Measurements from ENCODE around the gene TRNAU1AP. TPM values are rescaled to one million over a fixed set of nuclear protein-coding genes. Genes with fewer than 3 reads are reported as not detected.

Gene TRNAU1AP
- total and polyA plus RNA-seq, 2 of the 13 experiments (the other 11 are each of a cell fraction or from before 2014, with no cell fraction given) = 29.0 to 42.9 TPM

DNA sequence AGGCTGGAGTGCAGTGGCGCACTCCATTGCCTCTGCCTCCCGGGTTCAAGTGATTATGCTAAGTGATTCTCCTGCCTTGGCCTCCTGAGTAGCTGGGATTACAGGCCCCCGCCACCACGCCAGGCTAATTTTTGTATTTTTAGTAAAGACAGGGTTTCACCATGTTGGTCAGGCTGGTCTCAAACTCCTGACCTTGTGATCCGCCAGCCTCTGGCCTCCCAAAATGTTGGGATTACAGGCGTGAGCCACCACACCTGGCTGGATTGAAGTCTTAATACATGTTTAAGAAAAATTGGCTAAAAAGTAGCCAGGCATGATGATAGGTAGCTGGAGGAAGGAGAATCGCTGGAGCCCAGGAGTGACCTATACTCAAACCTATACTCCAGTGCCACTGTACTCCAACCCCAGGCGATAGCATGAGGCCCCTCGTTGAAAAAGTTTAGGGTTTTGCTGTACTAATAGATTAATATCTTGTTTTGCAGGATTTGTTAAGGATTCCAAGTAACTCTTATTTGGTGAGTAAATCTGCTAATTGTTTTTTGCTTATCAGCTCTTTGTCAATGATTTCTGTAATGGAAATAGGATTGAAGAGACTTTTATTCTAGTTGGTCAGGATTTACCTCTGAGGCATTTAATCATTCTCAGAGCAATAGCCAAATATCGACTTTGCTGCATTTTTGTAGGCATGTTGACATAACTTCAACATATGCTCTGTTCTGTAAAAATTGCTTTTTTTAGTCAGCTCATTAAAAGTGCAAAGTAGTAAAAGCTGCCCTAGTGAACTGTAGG, 45.0 kb upstream of the TRNAU1AP start:
- H3K4me3 ChIP-seq (replicated peaks in 1 of 3; ENCODE audit: insufficient read depth in 1 of 3, low read depth in 2 of 3, low read length in 3 of 3) = peak overlapping the region; percentile 95 to 97 (median 96)
- peaks cover 50% of the 10 kb centered on the region for H3K4me1 ChIP-seq (ENCODE audit: insufficient read depth, low read length)
- FAIRE-seq = no peak
- H3K27ac ChIP-seq (ENCODE audit: extremely low read length, insufficient read depth, low read length) = peak overlapping the region; percentile 86
- peaks cover 41% of the 10 kb centered on the region for H4K20me1 ChIP-seq (ENCODE audit: insufficient read depth, low read length)
- no peak overlapping the region for H2AFZ ChIP-seq (ENCODE audit: low read length)
- no peaks in the 10 kb centered on the region for H3K9me3 ChIP-seq (ENCODE audit: low read length)
- peaks cover 49% of the 10 kb centered on the region for H3K79me2 ChIP-seq (ENCODE audit: insufficient read depth, low read length)
- H3K27me3 ChIP-seq (ENCODE audit: control insufficient read depth in 1 of 2, insufficient read depth in 2 of 2, low read length in 2 of 2) = no peaks in the 10 kb centered on the region; a peak in 1 of 5 replicates
- no peak for ATAC-seq
- BruUV-seq (replicated peaks) = no TSS peak
- peaks cover 11 to 52% of the 10 kb centered on the region in 2 experiments for H3K36me3 ChIP-seq (replicated peaks in 1 of 2; ENCODE audit: control insufficient read depth in 1 of 2, insufficient read depth in 2 of 2, low read length in 2 of 2)
- CTCF ChIA-PET (ENCODE audit: low intra/inter-chr PET ratio, low total read pairs) = no interaction called here
- intact Hi-C loops (cut with micrococcal nuclease; ENCODE audit: unreplicated experiment) (no loop called here), in situ Hi-C loops (cut with HindIII; ENCODE audit: extremely low pct_ligation_motif_present, low pct_unique_long_range_greater_than_20kb) (no loop called here)
- DNase-seq (ENCODE audit: low spot score) = no peak
- peak overlapping the region; percentile 88 for H3K4me2 ChIP-seq (ENCODE audit: low read depth, low read length)
- WGBS (ENCODE audit: low lambda C conversion rate) = under 1% methylated on average over 10 of the region's 10 CpGs
- POLR2A ChIA-PET = interaction anchor here (0.6 to 5.8 kb wide), 16 partner anchors 11 to 377 kb away, joined by 3 to 62 read pairs (median 3); partner anchors contain the start of genes GMEB1, RAB42, RNU11 and TAF12
- peak overlapping the region; percentile 99 for H3K9ac ChIP-seq (ENCODE audit: insufficient read depth, low read depth, low read length)
- TF ChIP-seq ZNF460 (CRISPR knock-in tag; IDR thresholded peaks at IDR 0.05; ENCODE audit: borderline replicate concordance) (peak; percentile 57; the same call in 1 of the 2 replicates), TAF1 (CRISPR knock-in tag; IDR thresholded peaks at IDR 0.05) (0 out of 2 replicates have a peak, but pooled peaks have one; percentile 16), ZNF816 (CRISPR knock-in tag; IDR thresholded peaks at IDR 0.05; ENCODE audit: borderline replicate concordance) (0 out of 2 replicates have a peak, but pooled peaks have one; percentile 35), TEAD3 (CRISPR knock-in tag; optimal IDR thresholded peaks at IDR 0.05; ENCODE audit: borderline replicate concordance) (no peak), MBNL3 (CRISPR knock-in tag; conservative IDR thresholded peaks at IDR 0.05) (no peak), ZNF772 (CRISPR knock-in tag; IDR thresholded peaks at IDR 0.05) (0 out of 2 replicates have a peak, but pooled peaks have one; percentile 25), ZFP36L1 (CRISPR knock-in tag; IDR thresholded peaks at IDR 0.05) (no peak), PHF8 (CRISPR knock-in tag; IDR thresholded peaks at IDR 0.05) (0 out of 2 replicates have a peak, but pooled peaks have one; percentile 28), POLR2A (IDR thresholded peaks at IDR 0.05; ENCODE audit: insufficient read depth in 1 of 2, low read depth in 2 of 2, low read length in 2 of 2) (peak; percentile 22 to 25; a peak in 3 of 4 replicates), GABPB1 (CRISPR knock-in tag; IDR thresholded peaks at IDR 0.05) (0 out of 2 replicates have a peak, but pooled peaks have one; percentile 14), ZNF446 (CRISPR knock-in tag; IDR thresholded peaks at IDR 0.05) (0 out of 2 replicates have a peak, but pooled peaks have one; percentile 31), RAD51 (IDR thresholded peaks at IDR 0.05; ENCODE audit: borderline replicate concordance) (no peak), KAT2B (IDR thresholded peaks at IDR 0.05; ENCODE audit: borderline replicate concordance, low read depth, low read length) (no peak), NAIF1 (CRISPR knock-in tag; IDR thresholded peaks at IDR 0.05; ENCODE audit: borderline replicate concordance) (0 out of 2 replicates have a peak, but pooled peaks have one; percentile 37), KAT7 (CRISPR knock-in tag; IDR thresholded peaks at IDR 0.05; ENCODE audit: borderline replicate concordance) (peak; percentile 82; the same call in 1 of the 2 replicates), POLR2AphosphoS5 (IDR thresholded peaks at IDR 0.05; ENCODE audit: low read depth, low read length) (peak; percentile 15; the same call in 1 of the 2 replicates), ZC3H4 (CRISPR knock-in tag; IDR thresholded peaks at IDR 0.05; ENCODE audit: borderline replicate concordance) (0 out of 2 replicates have a peak, but pooled peaks have one; percentile 77), ZFX (CRISPR knock-in tag; IDR thresholded peaks at IDR 0.05; ENCODE audit: low read depth) (peak; percentile 8; the same call in 1 of the 2 replicates)
- TF ChIP-seq, protein P1, sequence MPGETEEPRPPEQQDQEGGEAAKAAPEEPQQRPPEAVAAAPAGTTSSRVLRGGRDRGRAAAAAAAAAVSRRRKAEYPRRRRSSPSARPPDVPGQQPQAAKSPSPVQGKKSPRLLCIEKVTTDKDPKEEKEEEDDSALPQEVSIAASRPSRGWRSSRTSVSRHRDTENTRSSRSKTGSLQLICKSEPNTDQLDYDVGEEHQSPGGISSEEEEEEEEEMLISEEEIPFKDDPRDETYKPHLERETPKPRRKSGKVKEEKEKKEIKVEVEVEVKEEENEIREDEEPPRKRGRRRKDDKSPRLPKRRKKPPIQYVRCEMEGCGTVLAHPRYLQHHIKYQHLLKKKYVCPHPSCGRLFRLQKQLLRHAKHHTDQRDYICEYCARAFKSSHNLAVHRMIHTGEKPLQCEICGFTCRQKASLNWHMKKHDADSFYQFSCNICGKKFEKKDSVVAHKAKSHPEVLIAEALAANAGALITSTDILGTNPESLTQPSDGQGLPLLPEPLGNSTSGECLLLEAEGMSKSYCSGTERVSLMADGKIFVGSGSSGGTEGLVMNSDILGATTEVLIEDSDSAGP (CRISPR knock-in tag; IDR thresholded peaks at IDR 0.05; ENCODE audit: borderline replicate concordance) = 0 out of 2 replicates have a peak, but pooled peaks have one; percentile 9
- TF ChIP-seq, protein P2, sequence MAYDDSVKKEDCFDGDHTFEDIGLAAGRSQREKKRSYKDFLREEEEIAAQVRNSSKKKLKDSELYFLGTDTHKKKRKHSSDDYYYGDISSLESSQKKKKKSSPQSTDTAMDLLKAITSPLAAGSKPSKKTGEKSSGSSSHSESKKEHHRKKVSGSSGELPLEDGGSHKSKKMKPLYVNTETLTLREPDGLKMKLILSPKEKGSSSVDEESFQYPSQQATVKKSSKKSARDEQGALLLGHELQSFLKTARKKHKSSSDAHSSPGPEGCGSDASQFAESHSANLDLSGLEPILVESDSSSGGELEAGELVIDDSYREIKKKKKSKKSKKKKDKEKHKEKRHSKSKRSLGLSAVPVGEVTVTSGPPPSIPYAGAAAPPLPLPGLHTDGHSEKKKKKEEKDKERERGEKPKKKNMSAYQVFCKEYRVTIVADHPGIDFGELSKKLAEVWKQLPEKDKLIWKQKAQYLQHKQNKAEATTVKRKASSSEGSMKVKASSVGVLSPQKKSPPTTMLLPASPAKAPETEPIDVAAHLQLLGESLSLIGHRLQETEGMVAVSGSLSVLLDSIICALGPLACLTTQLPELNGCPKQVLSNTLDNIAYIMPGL (CRISPR knock-in tag; IDR thresholded peaks at IDR 0.05; ENCODE audit: borderline replicate concordance in 1 of 2, low read depth in 1 of 2) = peak in 1 of 2 experiments; percentile 14; a peak in 2 of 4 replicates
